CD14-positive monocyte (primary cell): Measurements from ENCODE around the gene ZNF44. TPM values are rescaled to one million over a fixed set of nuclear protein-coding genes. Genes with fewer than 3 reads are reported as not detected.

Experiments used
- DNase-seq, 3 donors: peaks; one replicate each; pipeline ENCODE4 v3.0.0-alpha.2; 2011 to 2022
- H2AFZ ChIP-seq: 2 replicates; pipeline ENCODE4 v1.6.0; 2012; ENCODE audit warnings: mild to moderate bottlenecking, low read depth, low read length, inconsistent platforms; ENCODE audit not compliant: insufficient read depth, poor library complexity, severe bottlenecking
- H3K27ac ChIP-seq, 2 donors: 1 replicate in 1 of 2; 2 replicates in 1 of 2; pipeline ENCODE4 v1.5.1; 2012 to 2013; ENCODE audit warnings: low read length in 2 of 2, control low read depth in 1 of 2, inconsistent platforms in 1 of 2, low read depth in 1 of 2, mild to moderate bottlenecking in 1 of 2
- H3K27me3 ChIP-seq, 2 donors: one replicate each; pipeline versions ENCODE4 v1.6.0 to v1.6.1; 2011 to 2013; ENCODE audit warnings: low read length in 2 of 2; ENCODE audit not compliant: control insufficient read depth in 2 of 2, insufficient read depth in 2 of 2
- H3K36me3 ChIP-seq, 2 donors: replicated peaks in 1 of 2; 1 replicate in 1 of 2; 2 replicates in 1 of 2; pipeline versions ENCODE4 v1.5.1 to v1.6.1; 2012 to 2013; ENCODE audit warnings: low read length in 2 of 2, control low read depth in 1 of 2, inconsistent platforms in 1 of 2, mild to moderate bottlenecking in 1 of 2; ENCODE audit not compliant: insufficient read depth in 2 of 2, control insufficient read depth in 1 of 2
- H3K4me1 ChIP-seq, 2 donors: 1 replicate in 1 of 2; 2 replicates in 1 of 2; pipeline versions ENCODE4 v1.5.1 to v1.6.1; 2012 to 2013; ENCODE audit warnings: low read length in 2 of 2, control low read depth in 1 of 2, inconsistent platforms in 1 of 2, mild to moderate bottlenecking in 1 of 2, moderate library complexity in 1 of 2; ENCODE audit not compliant: insufficient read depth in 2 of 2, control insufficient read depth in 1 of 2
- H3K4me2 ChIP-seq: replicated peaks from 2 replicates; pipeline ENCODE3; 2012; ENCODE audit warnings: low read length, moderate library complexity, mild to moderate bottlenecking; ENCODE audit not compliant: poor library complexity, severe bottlenecking; ENCODE audit errors: extremely low read depth
- H3K4me3 ChIP-seq, 3 experiments: fragments of 200-600 bp in 1 of 3; sonication (generic) in 1 of 3; replicated peaks in 1 of 3; 1 replicate in 2 of 3; 2 replicates in 1 of 3; pipeline ENCODE4 v1.5.1; 2011 to 2013; ENCODE audit warnings: low read length in 3 of 3, mild to moderate bottlenecking in 3 of 3, control low read depth in 2 of 3, low read depth in 2 of 3, inconsistent platforms in 1 of 3, moderate library complexity in 1 of 3
- H3K79me2 ChIP-seq: 2 replicates; pipeline ENCODE4 v1.6.0; 2012; ENCODE audit warnings: mild to moderate bottlenecking, control low read depth, inconsistent platforms, low read length, moderate library complexity; ENCODE audit not compliant: insufficient read depth
- H3K9ac ChIP-seq: 2 replicates; pipeline ENCODE4 v1.6.0; 2017; ENCODE audit warnings: low read length, mild to moderate bottlenecking; ENCODE audit not compliant: insufficient read depth, poor library complexity, severe bottlenecking
- H3K9me3 ChIP-seq, 2 donors: replicated peaks in 1 of 2; 1 replicate in 1 of 2; 2 replicates in 1 of 2; pipeline versions ENCODE4 v1.5.1 to v1.6.1; 2012 to 2013; ENCODE audit warnings: low read length in 2 of 2, control low read depth in 1 of 2; ENCODE audit not compliant: control insufficient read depth in 1 of 2, insufficient read depth in 1 of 2
- H4K20me1 ChIP-seq: 2 replicates; pipeline ENCODE4 v1.6.0; 2012; ENCODE audit warnings: mild to moderate bottlenecking, low read length, control low read depth, moderate library complexity; ENCODE audit not compliant: insufficient read depth
- H3K27ac Mint-ChIP-seq, 7 donors: one replicate each; pipeline ENCODE4 v1.8.0; 2020; ENCODE audit warnings: mild to moderate bottlenecking in 7 of 7, mixed read lengths in 7 of 7, moderate library complexity in 6 of 7, inconsistent platforms in 2 of 7
- H3K27me3 Mint-ChIP-seq, 3 donors: one replicate each; pipeline ENCODE4 v1.8.0; 2021 to 2022; ENCODE audit warnings: low read depth in 3 of 3, mild to moderate bottlenecking in 3 of 3, mixed read lengths in 3 of 3, moderate library complexity in 3 of 3, inconsistent platforms in 1 of 3
- H3K36me3 Mint-ChIP-seq, 2 donors: one replicate each; pipeline ENCODE4 v1.8.0; 2020; ENCODE audit warnings: mixed read lengths in 2 of 2, inconsistent platforms in 1 of 2, mild to moderate bottlenecking in 1 of 2
- H3K4me1 Mint-ChIP-seq: one replicate; pipeline ENCODE4 v1.8.0; 2020; ENCODE audit warnings: mild to moderate bottlenecking, mixed read lengths
- H3K4me3 Mint-ChIP-seq, 2 donors: one replicate each; pipeline ENCODE4 v1.8.0; 2020; ENCODE audit warnings: mild to moderate bottlenecking in 2 of 2, mixed read lengths in 2 of 2, moderate library complexity in 1 of 2
- H3K9me3 Mint-ChIP-seq, 7 donors: one replicate each; pipeline ENCODE4 v1.8.0; 2020 to 2022; ENCODE audit warnings: mixed read lengths in 7 of 7, mild to moderate bottlenecking in 6 of 7, moderate library complexity in 6 of 7, inconsistent platforms in 2 of 7
- WGBS: methylation state at CpG from one replicate; pipeline ENCODE4 v1.1.5; 2013; ENCODE audit warnings: missing lambda C conversion rate; ENCODE audit not compliant: insufficient coverage; 5-methylcytosine and 5-hydroxymethylcytosine counted together
- intact Hi-C, 2 donors: fragments of 100-400 bp; cut with micrococcal nuclease; formaldehyde crosslinking; loops; one replicate each; pipeline versions ENCODE4 v1.15.0 to v1.15.1; 2023
- polyA plus RNA-seq, 3 donors: library from polyadenylated mRNA; depleted of rRNA in 1 of 3; unstranded in 2 of 3; stranded (reverse) in 1 of 3; fragments of 300-500 nt in 2 of 3; fragments of >200 nt in 1 of 3; fragmentation: Illumina TruSeq in 2 of 3; gene quantifications; 1 replicate in 2 of 3; 2 replicates in 1 of 3; pipeline ENCODE4 v1.2.3, GENCODE V29; 2012 to 2021
- TF ChIP-seq, protein P1 (sequence below): fragments of 200-600 bp; IDR thresholded peaks from one replicate; pipeline ENCODE4 v1.8.0; 2022; ENCODE audit warnings: antibody characterized with exemption, mild to moderate bottlenecking

The ZNF44 gene
- polyA plus RNA-seq, 3 donors = 6.7 to 10.1 (median 9.7) TPM

DNA sequence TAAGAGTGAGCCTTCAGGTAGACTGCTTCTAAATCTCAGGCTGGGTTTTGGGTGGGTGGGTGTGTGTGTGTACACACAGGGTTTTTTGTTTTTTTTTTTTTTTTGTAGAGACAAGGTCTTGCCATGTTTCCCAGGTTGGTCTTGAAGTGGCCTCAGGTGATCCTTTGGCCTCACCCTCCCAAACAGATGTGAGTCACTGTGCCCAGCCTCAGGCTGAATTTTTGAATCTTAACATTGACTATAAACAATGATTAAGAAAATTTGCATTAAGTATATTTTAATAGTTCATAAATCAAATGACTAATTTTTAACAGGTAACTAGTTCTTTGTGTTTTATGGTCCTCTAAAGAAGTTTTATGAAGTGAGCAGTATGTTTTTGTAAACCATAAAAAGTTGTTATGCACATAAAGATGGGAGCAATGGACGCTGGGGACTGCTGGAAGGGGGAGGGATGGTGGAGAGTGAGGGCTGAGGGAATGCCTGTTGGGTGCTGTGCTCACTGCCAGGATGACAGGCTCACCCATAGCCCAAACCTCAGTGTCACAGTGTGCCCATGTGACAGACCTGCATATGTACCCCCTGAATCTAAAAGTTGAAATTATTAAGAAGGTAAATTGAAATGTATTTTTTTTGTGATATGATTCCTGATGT, 71.6 kb downstream of the ZNF44 start:
- Mint-ChIP-seq H3K27me3 (no peaks in the 10 kb centered on the region), H3K36me3 (peaks cover 0 to 5% of the 10 kb centered on the region in 2 donors), H3K4me1 (no peaks in the 10 kb centered on the region), H3K4me3 (no peak overlapping the region), H3K27ac (no peak overlapping the region), H3K9me3 (peaks cover 20 to 84% (median 65%) of the 10 kb centered on the region in 7 donors)
- no peak overlapping the region for H3K4me2 ChIP-seq
- H3K36me3 ChIP-seq = peaks cover 3 to 7% of the 10 kb centered on the region in 2 donors
- TF ChIP-seq, protein P1, sequence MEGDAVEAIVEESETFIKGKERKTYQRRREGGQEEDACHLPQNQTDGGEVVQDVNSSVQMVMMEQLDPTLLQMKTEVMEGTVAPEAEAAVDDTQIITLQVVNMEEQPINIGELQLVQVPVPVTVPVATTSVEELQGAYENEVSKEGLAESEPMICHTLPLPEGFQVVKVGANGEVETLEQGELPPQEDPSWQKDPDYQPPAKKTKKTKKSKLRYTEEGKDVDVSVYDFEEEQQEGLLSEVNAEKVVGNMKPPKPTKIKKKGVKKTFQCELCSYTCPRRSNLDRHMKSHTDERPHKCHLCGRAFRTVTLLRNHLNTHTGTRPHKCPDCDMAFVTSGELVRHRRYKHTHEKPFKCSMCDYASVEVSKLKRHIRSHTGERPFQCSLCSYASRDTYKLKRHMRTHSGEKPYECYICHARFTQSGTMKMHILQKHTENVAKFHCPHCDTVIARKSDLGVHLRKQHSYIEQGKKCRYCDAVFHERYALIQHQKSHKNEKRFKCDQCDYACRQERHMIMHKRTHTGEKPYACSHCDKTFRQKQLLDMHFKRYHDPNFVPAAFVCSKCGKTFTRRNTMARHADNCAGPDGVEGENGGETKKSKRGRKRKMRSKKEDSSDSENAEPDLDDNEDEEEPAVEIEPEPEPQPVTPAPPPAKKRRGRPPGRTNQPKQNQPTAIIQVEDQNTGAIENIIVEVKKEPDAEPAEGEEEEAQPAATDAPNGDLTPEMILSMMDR = no peak
- H3K4me3 ChIP-seq = no peak overlapping the region
- H3K4me1 ChIP-seq = no peaks in the 10 kb centered on the region
- intact Hi-C loops = no loop called here
- no peak overlapping the region for H2AFZ ChIP-seq
- H3K9ac ChIP-seq = no peak overlapping the region
- H3K27me3 ChIP-seq = no peaks in the 10 kb centered on the region
- no peak overlapping the region for H3K27ac ChIP-seq
- no peaks in the 10 kb centered on the region for H3K79me2 ChIP-seq
- no peaks in the 10 kb centered on the region for H4K20me1 ChIP-seq
- DNase-seq = no peak
- peaks cover 57 to 84% of the 10 kb centered on the region in 2 donors for H3K9me3 ChIP-seq
- WGBS = 100% methylated on average over 1 of the region's 1 CpG

Other genes starting within 250 kb of the ZNF44 start
- gene ZNF878, start 241.9 kb downstream of the ZNF44 start, polyA plus RNA-seq = not detected
- 1 to 10 TPM; 1.9 to 2.2 (median 2.0) TPM for gene ZNF844, start 230.2 kb downstream of the ZNF44 start, polyA plus RNA-seq
- gene ZNF20, start 154.5 kb downstream of the ZNF44 start, polyA plus RNA-seq = 1 to 10 TPM in 2 of 3 donors, under 1 TPM in 1; 0.86 to 2.6 (median 1.3) TPM
- under 1 TPM in 1 of 3 donors, not detected in 2; 0.37 TPM for gene ZNF625, start 138.1 kb downstream of the ZNF44 start, polyA plus RNA-seq
- gene ZNF136, start 131.8 kb downstream of the ZNF44 start, polyA plus RNA-seq = 1 to 10 TPM; 3.4 to 6.4 (median 5.8) TPM
- gene ZNF563, start 38.8 kb upstream of the ZNF44 start, polyA plus RNA-seq = under 1 TPM; 0.09 to 0.99 (median 0.29) TPM
- gene ZNF442, start 70.8 kb upstream of the ZNF44 start, polyA plus RNA-seq = under 1 TPM; 0.03 to 0.39 (median 0.17) TPM
- 1 to 10 TPM; 1.8 to 3.4 (median 3.2) TPM for gene ZNF799, start 106.4 kb upstream of the ZNF44 start, polyA plus RNA-seq
- gene ZNF443, start 146.1 kb upstream of the ZNF44 start, polyA plus RNA-seq = under 1 TPM; 0.24 to 1.00 (median 0.52) TPM
- gene ZNF709, start 189.9 kb upstream of the ZNF44 start, polyA plus RNA-seq = under 1 TPM; 0.15 to 0.28 (median 0.19) TPM